Kidney (tissue), 14 donors: Measurements from ENCODE around the gene ITPR1. TPM values are rescaled to one million over a fixed set of nuclear protein-coding genes. Genes with fewer than 3 reads are reported as not detected.

ENCODE experiments used
- DNase-seq, 5 donors: peaks; one replicate each; pipeline ENCODE4 v3.0.0-alpha.2; 2013 to 2020
- FAIRE-seq: peaks from 2 replicates; lab custom pipeline; 2012; peaks lifted over from hg19 to GRCh38; lab: Jason Lieb, UNC
- H3K27ac ChIP-seq, 2 donors: one replicate each; pipeline ENCODE4 v1.7.0; 2013; ENCODE audit warnings: low read depth in 2 of 2, low read length in 2 of 2, inconsistent platforms in 1 of 2
- H3K27me3 ChIP-seq: one replicate; pipeline ENCODE4 v1.7.1; 2013; ENCODE audit warnings: low read length, inconsistent platforms; ENCODE audit not compliant: control insufficient read depth, insufficient read depth
- H3K36me3 ChIP-seq, 3 donors: one replicate each; pipeline versions ENCODE4 v1.7.0 to v1.7.1; 2013; ENCODE audit warnings: low read length in 3 of 3, control low read depth in 1 of 3, inconsistent platforms in 1 of 3; ENCODE audit not compliant: insufficient read depth in 3 of 3, control insufficient read depth in 2 of 3
- H3K4me1 ChIP-seq, 3 donors: one replicate each; pipeline versions ENCODE4 v1.7.0 to v1.7.1; 2013; ENCODE audit warnings: low read length in 3 of 3, inconsistent platforms in 1 of 3, low read depth in 1 of 3; ENCODE audit not compliant: control insufficient read depth in 2 of 3, insufficient read depth in 2 of 3
- H3K4me3 ChIP-seq, 3 donors: one replicate each; pipeline versions ENCODE4 v1.7.0 to v1.8.1; 2013; ENCODE audit warnings: low read length in 3 of 3, control low read depth in 1 of 3, inconsistent platforms in 1 of 3
- H3K9ac ChIP-seq, 3 donors: one replicate each; pipeline versions ENCODE4 v1.7.0 to v1.7.1; 2013; ENCODE audit warnings: low read length in 3 of 3, control low read depth in 1 of 3, inconsistent platforms in 1 of 3
- H3K9me3 ChIP-seq, 3 donors: one replicate each; pipeline versions ENCODE4 v1.7.0 to v1.7.1; 2013; ENCODE audit warnings: low read length in 3 of 3, control low read depth in 1 of 3, inconsistent platforms in 1 of 3; ENCODE audit not compliant: control insufficient read depth in 2 of 3, insufficient read depth in 1 of 3
- intact Hi-C: fragments of 100-400 bp; cut with DNase I; formaldehyde crosslinking; loops from one replicate; pipeline ENCODE4 v1.11.1; 2022
- polyA plus RNA-seq: library from polyadenylated mRNA; stranded (reverse); fragments of 350-450 nt; fragmentation: Illumina TruSeq; extraction: RNeasy Lipid Tissue Mini Kit (QIAGEN cat#74804); gene quantifications from one replicate; pipeline ENCODE4 v1.2.3, GENCODE V29; 2014; ENCODE audit warnings: low read depth, low replicate concordance; ENCODE audit not compliant: insufficient read depth
- total RNA-seq: library from RNA; stranded (reverse); fragmentation: NEBNext Ultra II Directional; extraction: Animal tissue kit (Norgen Biotek cat#: 25700); gene quantifications from one replicate; pipeline ENCODE4 v1.2.1, GENCODE V29; 2021
- TF ChIP-seq, protein P1 (sequence below): IDR thresholded peaks from 3 replicates; pipeline ENCODE4 v1.5.1; 2012; ENCODE audit warnings: mild to moderate bottlenecking, moderate library complexity, borderline replicate concordance; ENCODE audit not compliant: insufficient read depth; ENCODE audit errors: extremely low read depth
- donor health status: control.
- donor health status: control.
- donor health status: control.
- donor health status: control.
- donor health status: control.
- donor health status: DM: yes; HTN: yes; CAD: no.
- donor health status: Normal renal cell carcinoma (clear cell type).

The ITPR1 gene
- total and polyA plus RNA-seq, 2 donors from 2014 or later, result 30.2 to 81.2 TPM

DNA sequence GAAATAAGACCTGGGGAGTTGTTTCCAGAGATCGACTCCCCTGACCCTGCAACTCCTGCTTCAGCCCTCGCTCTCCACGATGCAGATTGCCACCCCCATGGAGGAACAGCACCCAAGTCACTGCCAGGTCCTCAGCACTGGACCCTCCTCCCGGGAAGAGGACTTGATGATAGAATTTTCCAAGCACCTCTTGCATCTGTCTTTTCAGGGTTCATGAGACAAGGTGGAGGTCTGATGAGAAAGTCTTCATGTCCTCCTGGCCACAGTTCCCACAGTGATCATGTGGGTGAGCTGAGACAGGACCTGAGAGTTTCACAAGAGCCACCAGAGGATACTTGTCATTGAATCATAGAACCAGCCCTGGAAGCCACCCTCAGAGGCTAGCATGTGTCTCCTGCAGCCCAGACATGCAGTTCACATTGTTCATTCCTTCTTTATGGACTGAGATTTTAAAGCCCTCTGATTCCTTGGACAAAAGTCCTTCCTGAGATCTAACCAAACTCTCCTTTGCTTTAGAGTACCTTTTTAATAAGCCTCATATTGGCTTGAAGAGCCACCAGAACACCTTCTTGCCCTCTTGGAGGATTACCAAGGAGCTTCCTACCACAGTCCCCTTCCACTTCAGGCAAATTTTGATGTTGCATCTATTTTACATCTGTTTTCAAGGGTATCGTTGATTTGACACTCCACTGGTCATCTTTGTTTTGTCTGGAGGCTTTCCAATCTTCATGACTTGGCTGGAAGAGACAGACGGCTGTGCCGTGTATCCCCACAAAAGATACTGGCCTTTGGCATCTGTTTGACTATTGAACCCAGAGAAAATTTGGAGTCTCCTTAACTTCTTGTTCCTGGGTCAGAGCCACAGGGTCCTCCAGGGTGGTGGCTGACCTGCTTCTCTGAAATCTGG is 261.3 kb downstream of the ITPR1 start:
- DNase-seq, result no peak
- no peaks in the 10 kb centered on the region for H3K9me3 ChIP-seq
- TF ChIP-seq, protein P1, sequence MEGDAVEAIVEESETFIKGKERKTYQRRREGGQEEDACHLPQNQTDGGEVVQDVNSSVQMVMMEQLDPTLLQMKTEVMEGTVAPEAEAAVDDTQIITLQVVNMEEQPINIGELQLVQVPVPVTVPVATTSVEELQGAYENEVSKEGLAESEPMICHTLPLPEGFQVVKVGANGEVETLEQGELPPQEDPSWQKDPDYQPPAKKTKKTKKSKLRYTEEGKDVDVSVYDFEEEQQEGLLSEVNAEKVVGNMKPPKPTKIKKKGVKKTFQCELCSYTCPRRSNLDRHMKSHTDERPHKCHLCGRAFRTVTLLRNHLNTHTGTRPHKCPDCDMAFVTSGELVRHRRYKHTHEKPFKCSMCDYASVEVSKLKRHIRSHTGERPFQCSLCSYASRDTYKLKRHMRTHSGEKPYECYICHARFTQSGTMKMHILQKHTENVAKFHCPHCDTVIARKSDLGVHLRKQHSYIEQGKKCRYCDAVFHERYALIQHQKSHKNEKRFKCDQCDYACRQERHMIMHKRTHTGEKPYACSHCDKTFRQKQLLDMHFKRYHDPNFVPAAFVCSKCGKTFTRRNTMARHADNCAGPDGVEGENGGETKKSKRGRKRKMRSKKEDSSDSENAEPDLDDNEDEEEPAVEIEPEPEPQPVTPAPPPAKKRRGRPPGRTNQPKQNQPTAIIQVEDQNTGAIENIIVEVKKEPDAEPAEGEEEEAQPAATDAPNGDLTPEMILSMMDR, result no peak
- no peaks in the 10 kb centered on the region for H3K36me3 ChIP-seq
- intact Hi-C loops, result no loop called here
- H3K4me3 ChIP-seq, result no peak overlapping the region
- H3K9ac ChIP-seq, result peak overlapping the region in 1 of 3 donors; percentile 17
- H3K27ac ChIP-seq, result peak overlapping the region; percentile 14 to 35
- FAIRE-seq, result no peak
- no peaks in the 10 kb centered on the region for H3K27me3 ChIP-seq
- H3K4me1 ChIP-seq, result peaks cover 15 to 76% (median 67%) of the 10 kb centered on the region in 3 donors

DNA sequence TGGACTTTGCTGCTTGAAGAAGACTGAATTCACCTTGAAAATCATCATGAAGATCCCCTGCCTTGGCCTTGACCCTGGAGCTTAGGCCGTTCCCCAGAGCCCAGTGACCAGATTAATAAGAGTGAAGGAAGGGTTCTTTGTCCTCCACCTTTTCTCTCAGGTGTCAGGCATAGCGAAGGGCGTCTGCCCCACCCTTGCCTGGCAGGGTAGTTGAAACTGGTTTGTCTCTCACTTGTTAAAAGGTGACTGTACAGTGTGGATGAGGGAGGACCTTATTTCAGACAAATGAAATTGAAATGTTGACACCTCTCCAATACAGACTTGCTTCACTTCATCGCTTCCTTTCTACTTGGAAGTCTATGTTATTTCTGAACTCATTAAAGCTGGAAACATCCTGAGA is 262.4 kb downstream of the ITPR1 start:
- no peak for FAIRE-seq
- TF ChIP-seq, protein P1, result no peak
- Histone ChIP-seq H3K27ac (peak overlapping the region; percentile 66 to 85), H3K9me3 (no peaks in the 10 kb centered on the region), H3K4me1 (peaks cover 13 to 66% (median 65%) of the 10 kb centered on the region in 3 donors), H3K4me3 (no peak overlapping the region), H3K9ac (peak overlapping the region in 1 of 3 donors; percentile 21), H3K27me3 (no peaks in the 10 kb centered on the region), H3K36me3 (peaks cover 0 to 1% (median 0%) of the 10 kb centered on the region in 3 donors)
- no peak for DNase-seq
- intact Hi-C loops, result no loop called here

DNA sequence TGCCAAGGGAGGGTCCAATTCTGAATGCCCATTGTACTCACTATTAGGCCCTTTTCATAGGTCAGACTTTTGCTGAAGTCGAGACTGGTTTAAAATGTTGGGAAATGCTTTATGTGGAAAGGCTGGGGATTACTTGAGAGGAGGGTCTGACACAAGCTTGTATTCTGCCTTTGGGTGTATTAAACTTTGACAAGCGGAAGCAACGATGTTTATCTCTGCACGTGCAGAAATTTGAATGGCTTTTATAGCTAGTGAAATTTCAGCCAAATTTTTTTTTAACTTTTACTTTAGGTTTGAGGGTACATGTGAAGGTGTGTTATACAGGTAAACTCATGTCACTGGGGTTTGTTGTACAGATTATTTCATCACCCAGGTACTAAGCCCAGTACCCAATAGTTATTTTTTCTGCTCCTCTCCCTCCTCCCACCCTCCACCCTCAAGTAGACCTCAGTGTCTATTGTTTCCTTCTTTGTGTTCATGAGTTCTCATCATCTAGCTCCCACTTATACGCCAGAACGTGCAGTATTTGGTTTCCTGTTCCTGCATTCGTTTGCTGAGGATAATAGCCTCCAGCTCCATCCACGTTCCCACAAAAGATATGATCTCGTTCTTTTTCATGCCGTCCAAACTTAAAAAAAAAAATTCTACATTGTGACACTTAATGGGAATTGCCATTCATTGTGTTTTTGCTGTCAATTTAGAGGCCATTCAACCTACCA is 263.1 kb downstream of the ITPR1 start:
- H3K27me3 ChIP-seq, result no peaks in the 10 kb centered on the region
- FAIRE-seq (no peak), DNase-seq (no peak)
- H3K4me1 ChIP-seq, result peaks cover 8 to 62% (median 58%) of the 10 kb centered on the region in 3 donors
- peak overlapping the region in 1 of 3 donors; percentile 17 for H3K9ac ChIP-seq
- H3K36me3 ChIP-seq, result peaks cover 0 to 2% (median 0%) of the 10 kb centered on the region in 3 donors
- no peak overlapping the region for H3K4me3 ChIP-seq
- intact Hi-C loops, result no loop called here
- TF ChIP-seq, protein P1, result no peak
- no peaks in the 10 kb centered on the region for H3K9me3 ChIP-seq
- H3K27ac ChIP-seq, result peak overlapping the region; percentile 85
